Stomach (tissue), 19 donors: Measurements from ENCODE around the gene YPEL3. TPM values are rescaled to one million over a fixed set of nuclear protein-coding genes. Genes with fewer than 3 reads are reported as not detected.

Source experiments
- DNase-seq, 2 donors: peaks; one replicate each; pipeline versions ENCODE4 v3.0.0 to v3.0.0-alpha.2; 2013 to 2019
- H3K27ac ChIP-seq, 5 donors: fragments of 200-600 bp in 4 of 5; sonication (generic) in 4 of 5; one replicate each; pipeline ENCODE4 v1.5.1; 2013 to 2019; ENCODE audit warnings: mild to moderate bottlenecking in 1 of 5, moderate library complexity in 1 of 5
- H3K27me3 ChIP-seq, 3 donors: fragments of 200-600 bp; sonication (generic); one replicate each; pipeline ENCODE4 v1.5.1; 2017 to 2019; ENCODE audit warnings: mixed run types in 1 of 3
- H3K36me3 ChIP-seq, 4 donors: fragments of 200-600 bp; sonication (generic); 1 replicate in 3 of 4; 2 replicates in 1 of 4; pipeline ENCODE4 v1.5.1; 2016 to 2019
- H3K4me1 ChIP-seq, 4 donors: fragments of 200-600 bp; sonication (generic); one replicate each; pipeline ENCODE4 v1.5.1; 2016 to 2019
- H3K4me3 ChIP-seq, 4 donors: fragments of 200-600 bp; sonication (generic) in 3 of 4; one replicate each; pipeline ENCODE4 v1.5.1; 2016 to 2019; ENCODE audit warnings: mild to moderate bottlenecking in 1 of 4
- H3K9me3 ChIP-seq, 4 donors: fragments of 200-600 bp; sonication (generic); one replicate each; pipeline ENCODE4 v1.5.1; 2016 to 2019
- CTCF ChIP-seq, 7 experiments: fragments of 450-650 bp in 4 of 7; fragments of 200-600 bp in 3 of 7; sonication (generic) in 3 of 7; IDR thresholded peaks; one replicate each; pipeline ENCODE4 v1.5.1; 2016 to 2019; ENCODE audit warnings: antibody characterized with exemption in 7 of 7, control low read depth in 2 of 7, mild to moderate bottlenecking in 1 of 7
- EP300 ChIP-seq: sonication (generic); formaldehyde crosslinking; IDR thresholded peaks from one replicate; pipeline ENCODE4 v1.6.1; 2017; ENCODE audit warnings: antibody characterized with exemption
- POLR2A ChIP-seq, 4 donors: fragments of 450-650 bp; IDR thresholded peaks; one replicate each; pipeline ENCODE4 v1.6.1; 2016; ENCODE audit warnings: antibody characterized with exemption in 4 of 4, control low read depth in 2 of 4, mild to moderate bottlenecking in 1 of 4, moderate library complexity in 1 of 4
- POLR2AphosphoS5 ChIP-seq, 3 donors: sonication (generic); formaldehyde crosslinking; IDR thresholded peaks; one replicate each; pipeline ENCODE4 v1.6.1; 2016; ENCODE audit warnings: antibody characterized with exemption in 3 of 3
- whole genome bisulfite sequencing, 5 donors: extraction: QIAGEN DNeasy Blood & Tissue Kit in 3 of 5; methylation state at CpG; one replicate each; pipeline versions ENCODE4 v1.1.5 to v1.1.7; 2013 to 2018; 5-methylcytosine and 5-hydroxymethylcytosine counted together
- intact Hi-C: fragments of 100-400 bp; cut with DNase I; formaldehyde crosslinking; loops from one replicate; pipeline ENCODE4 v1.15.1; 2023; ENCODE audit warnings: low total_unique reads
- long read RNA-seq, 10 donors: transcript quantifications; one replicate each; lab custom pipeline, GENCODE V29; 2026
- polyA plus RNA-seq, 3 donors: library from polyadenylated mRNA; stranded (reverse); fragments of 200-250 nt; gene quantifications; one replicate each; pipeline ENCODE4 v1.2.3, GENCODE V29; 2013
- total RNA-seq, 5 donors: library from RNA; depleted of rRNA; stranded (reverse); fragments of >200 nt; gene quantifications; one replicate each; pipeline versions ENCODE4 v1.1.0 to v1.2.3, GENCODE V29; 2014 to 2016
- donor health status: healthy with polysubstance abuse.
- donor health status: Bipolar disorder and iron deficiency.
- donor health status: healthy.

YPEL3 gene
- 100 to 1,000 TPM in 1 of 5 donors, 10 to 100 TPM in 4; 13.9 to 116 (median 37.9) TPM for total RNA-seq
- polyA plus RNA-seq, result 100 to 1,000 TPM; 103 to 162 (median 111) TPM
- long read RNA-seq, donor 1, transcript YPEL3-201 (5 exons, 935 nt), result major isoform, 5 of 9 reads
- long read RNA-seq, donor 1, partial matches to known transcripts, result 0 of 9 reads
- long read RNA-seq, donor 1, other reads (novel, unspliced or antisense), result 0 of 9 reads
- long read RNA-seq, donor 2, transcript YPEL3-201 (5 exons, 935 nt), result major isoform, 14 of 17 reads
- long read RNA-seq, donor 2, partial matches to known transcripts, result 0 of 17 reads
- long read RNA-seq, donor 2, other reads (novel, unspliced or antisense), result 0 of 17 reads
- long read RNA-seq, donor 3, partial matches to known transcripts, result 0 of 7 reads
- long read RNA-seq, donor 3, other reads (novel, unspliced or antisense), result 0 of 7 reads
- long read RNA-seq, donor 4, partial matches to known transcripts, result 0 of 5 reads
- long read RNA-seq, donor 4, other reads (novel, unspliced or antisense), result 0 of 5 reads
- long read RNA-seq, donor 5, transcript YPEL3-201 (5 exons, 935 nt), result major isoform, 9 of 13 reads
- long read RNA-seq, donor 5, partial matches to known transcripts, result 0 of 13 reads
- long read RNA-seq, donor 5, other reads (novel, unspliced or antisense), result 0 of 13 reads
- long read RNA-seq, donor 6, transcript YPEL3-202 (4 exons, 1,588 nt), result minor isoform, 6 of 39 reads
- long read RNA-seq, donor 6, transcript YPEL3-201 (5 exons, 935 nt), result major isoform, 26 of 39 reads
- long read RNA-seq, donor 6, partial matches to known transcripts, result 0 of 39 reads
- long read RNA-seq, donor 6, other reads (novel, unspliced or antisense), result 0 of 39 reads
- long read RNA-seq, donor 7, transcript YPEL3-201 (5 exons, 935 nt), result major isoform, 24 of 37 reads
- long read RNA-seq, donor 7, partial matches to known transcripts, result 9 of 37 reads
- long read RNA-seq, donor 7, other reads (novel, unspliced or antisense), result 0 of 37 reads
- long read RNA-seq, donor 8, transcript YPEL3-201 (5 exons, 935 nt), result major isoform, 7 of 10 reads
- long read RNA-seq, donor 8, partial matches to known transcripts, result 0 of 10 reads
- long read RNA-seq, donor 8, other reads (novel, unspliced or antisense), result 0 of 10 reads
- long read RNA-seq, donor 9, transcript YPEL3-201 (5 exons, 935 nt), result major isoform, 8 of 12 reads
- long read RNA-seq, donor 9, partial matches to known transcripts, result 0 of 12 reads
- long read RNA-seq, donor 9, other reads (novel, unspliced or antisense), result 0 of 12 reads
- long read RNA-seq, donor 10, transcript YPEL3-201 (5 exons, 935 nt), result major isoform, 11 of 16 reads
- long read RNA-seq, donor 10, partial matches to known transcripts, result 0 of 16 reads
- long read RNA-seq, donor 10, other reads (novel, unspliced or antisense), result 0 of 16 reads

DNA sequence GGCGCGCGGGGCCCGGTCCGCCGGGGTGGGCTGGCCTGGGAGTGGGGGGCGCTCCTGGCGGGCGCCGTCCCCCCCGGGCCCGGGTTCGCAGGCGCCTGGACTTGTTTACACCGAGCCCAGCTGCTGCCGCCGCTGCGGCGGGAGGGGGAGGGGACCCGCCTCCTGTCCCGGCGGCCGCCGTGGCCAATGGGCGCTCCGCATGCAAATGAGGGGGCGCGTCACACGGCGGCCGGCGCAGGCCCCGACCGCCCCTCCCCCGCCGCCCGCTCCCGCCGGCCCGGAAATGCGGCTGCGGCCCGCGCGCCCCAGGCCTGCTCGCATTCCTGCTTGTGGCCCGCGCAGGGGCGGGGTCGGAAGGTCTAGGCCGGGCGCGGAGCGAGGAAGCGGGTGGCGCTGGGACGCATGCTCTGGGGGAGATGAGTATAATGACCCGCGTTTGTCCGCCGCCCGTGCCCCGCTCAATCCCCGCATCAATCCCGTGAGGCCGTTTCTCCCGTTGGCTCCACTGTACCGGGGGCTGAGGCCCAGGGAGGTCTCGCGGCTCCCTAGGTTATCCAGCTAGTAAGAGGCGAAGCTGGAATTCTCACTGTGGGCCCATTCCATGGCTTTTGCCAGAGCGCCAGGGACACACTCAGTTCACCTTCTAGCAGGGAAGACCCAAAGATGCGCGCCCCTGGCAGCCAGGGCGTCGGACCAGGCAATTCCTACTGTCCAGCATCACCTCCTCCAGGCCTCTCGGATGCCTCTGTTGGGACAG is at the start of gene YPEL3:
Gene YPEL3 (minus strand): TSS at position 109 of the 757 bp plus-strand sequence. CDS start 731 bp downstream, outside the sequence.
- H3K36me3 ChIP-seq, result peaks cover 5 to 21% (median 15%) of the 10 kb centered on the region in 4 donors
- DNase-seq, result peak; percentile 96 to 98
- H3K4me1 ChIP-seq, result peaks cover 35 to 48% (median 47%) of the 10 kb centered on the region in 4 donors
- 8 to 23% (median 11%) methylated on average over 29 to 76 of the region's 77 CpGs for WGBS, 5 donors
- no peaks in the 10 kb centered on the region for H3K27me3 ChIP-seq
- H3K27ac ChIP-seq, result peak within 1 kb of the TSS; percentile 90 to 99 (median 94)
- H3K4me3 ChIP-seq, result peak within 1 kb of the TSS; percentile 63 to 89 (median 80)
- intact Hi-C loops, result no loop called here
- TF ChIP-seq POLR2AphosphoS5 (IDR thresholded peaks at IDR 0.05), result peak; percentile 48 to 71 (median 66)
- no peak for TF ChIP-seq POLR2A (IDR thresholded peaks at IDR 0.05)
- peaks cover 0 to 22% (median 12%) of the 10 kb centered on the region in 4 donors for H3K9me3 ChIP-seq

GRCh38 chr16:30145657-30146056 is 49.6 kb upstream of the YPEL3 start:
- Histone ChIP-seq H3K4me3 (no peak overlapping the region), H3K36me3 (no peaks in the 10 kb centered on the region), H3K27ac (no peak overlapping the region), H3K4me1 (peaks cover 0 to 3% (median 1%) of the 10 kb centered on the region in 4 donors), H3K9me3 (peaks cover 0 to 16% (median 9%) of the 10 kb centered on the region in 4 donors), H3K27me3 (no peaks in the 10 kb centered on the region)
- DNase-seq, result no peak
- intact Hi-C loops, result no loop called here
- TF ChIP-seq CTCF (IDR thresholded peaks at IDR 0.05) (no peak), EP300 (no peak), POLR2A (IDR thresholded peaks at IDR 0.05) (no peak), POLR2AphosphoS5 (IDR thresholded peaks at IDR 0.05) (no peak)
- WGBS, 5 donors, result 51 to 59% (median 55%) methylated on average over 1 of the region's 1 CpG

DNA sequence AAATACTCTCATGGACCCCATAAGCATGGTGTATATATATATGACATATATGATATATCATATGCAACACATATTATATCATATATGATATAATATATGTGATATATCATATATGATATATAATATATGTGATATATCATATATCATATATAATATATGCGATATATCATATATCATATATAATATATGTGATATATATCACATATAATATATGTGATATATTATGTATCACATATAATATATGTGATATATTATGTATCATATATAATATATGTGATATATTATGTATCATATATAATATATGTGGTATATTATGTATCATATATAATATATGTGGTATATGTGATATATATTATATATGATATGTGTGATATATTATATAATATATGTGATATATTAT is 48.9 kb upstream of the YPEL3 start:
- intact Hi-C loops, result no loop called here
- peaks cover 0 to 10% (median 5%) of the 10 kb centered on the region in 4 donors for H3K4me1 ChIP-seq
- no peaks in the 10 kb centered on the region for H3K27me3 ChIP-seq
- no peak overlapping the region for H3K27ac ChIP-seq
- TF ChIP-seq CTCF (IDR thresholded peaks at IDR 0.05), result no peak
- TF ChIP-seq POLR2A (IDR thresholded peaks at IDR 0.05), result no peak
- no peak for TF ChIP-seq EP300
- no peak for TF ChIP-seq POLR2AphosphoS5 (IDR thresholded peaks at IDR 0.05)
- DNase-seq, result no peak
- H3K36me3 ChIP-seq, result no peaks in the 10 kb centered on the region
- no peak overlapping the region for H3K4me3 ChIP-seq
- H3K9me3 ChIP-seq, result peaks cover 0 to 15% (median 9%) of the 10 kb centered on the region in 4 donors
- WGBS, 5 donors, result 44 to 93% (median 48%) methylated on average over 1 of the region's 1 CpG

DNA sequence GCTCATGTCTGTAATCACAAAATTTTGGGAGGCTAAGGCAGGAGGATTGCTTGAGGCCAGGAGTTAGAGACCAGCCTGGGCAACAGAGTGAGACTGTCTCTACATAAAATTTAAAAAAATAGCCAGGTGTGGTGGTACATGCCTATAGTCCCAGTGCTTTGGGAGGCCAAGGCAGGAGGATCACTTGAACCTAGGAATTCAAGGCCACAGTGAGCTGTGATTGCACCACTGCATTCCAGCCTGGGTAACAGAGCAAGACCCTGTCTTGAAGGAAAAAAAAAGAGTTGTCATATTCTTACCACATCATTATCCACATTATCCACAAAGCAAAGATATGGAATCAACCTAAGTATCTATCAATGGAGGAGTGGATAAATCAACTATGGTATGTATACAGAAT is 48.0 kb upstream of the YPEL3 start:
- Histone ChIP-seq H3K27me3 (no peaks in the 10 kb centered on the region), H3K4me3 (no peak overlapping the region), H3K4me1 (peaks cover 0 to 18% (median 7%) of the 10 kb centered on the region in 4 donors), H3K36me3 (no peaks in the 10 kb centered on the region), H3K9me3 (peaks cover 0 to 6% (median 3%) of the 10 kb centered on the region in 4 donors), H3K27ac (no peak overlapping the region)
- TF ChIP-seq EP300, result no peak
- intact Hi-C loops, result no loop called here
- no peak for DNase-seq
